Femur (tissue), 1 donor: ENCODE data around the gene CYFIP1.
"Not testable (repeated sequence)": the region's sequence is repeated elsewhere in the genome, so short reads cannot be mapped to it uniquely, and the experiment has no call there.

ENCODE experiments used
- DNase-seq: peaks from one replicate; pipeline ENCODE4 v3.0.0-alpha.2; 2017

The CYFIP1 gene

GRCh38 chr15:22980189-22981050 lies at the start of gene CYFIP1:
Gene CYFIP1 (minus strand): TSS chr15:22980368. CDS start chr15:22947285, 33,083 bp downstream.
- peak; percentile 92 for DNase-seq

GRCh38 chr15:23026218-23026617 lies 46.0 kb upstream of the CYFIP1 start:
- DNase-seq = no peak

- DNase-seq = no peak
Observed at GRCh38 chr15:23022156-23022555, 42.0 kb upstream of the CYFIP1 start.

GRCh38 chr15:23014394-23015000 lies 34.3 kb upstream of the CYFIP1 start:
- no peak for DNase-seq

- DNase-seq = no peak
Observed at GRCh38 chr15:23013681-23014080, 33.5 kb upstream of the CYFIP1 start.

GRCh38 chr15:23012616-23013015 lies 32.4 kb upstream of the CYFIP1 start:
- DNase-seq = not testable (repeated sequence)

GRCh38 chr15:23003736-23004135 lies 23.6 kb upstream of the CYFIP1 start:
- DNase-seq = no peak

GRCh38 chr15:23002920-23003319 lies 22.8 kb upstream of the CYFIP1 start:
- DNase-seq = no peak

GRCh38 chr15:22995795-22996194 lies 15.6 kb upstream of the CYFIP1 start:
- no peak for DNase-seq

GRCh38 chr15:22992024-22992326 lies 11.8 kb upstream of the CYFIP1 start:
- DNase-seq = no peak

- DNase-seq = no peak
Observed at GRCh38 chr15:22989576-22990477, 9.7 kb upstream of the CYFIP1 start.

- DNase-seq = no peak
Observed at GRCh38 chr15:22988811-22989210, 8.6 kb upstream of the CYFIP1 start.

GRCh38 chr15:22981931-22982330 lies 1.8 kb upstream of the CYFIP1 start:
- not testable (repeated sequence) for DNase-seq

GRCh38 chr15:22981051-22981840 lies 1.1 kb upstream of the CYFIP1 start:
- DNase-seq = no peak

GRCh38 chr15:22979238-22980188 lies 655 bp downstream of the CYFIP1 start:
- DNase-seq = peak; percentile 69

GRCh38 chr15:22978691-22979237 lies 1.4 kb downstream of the CYFIP1 start:
- DNase-seq = no peak

GRCh38 chr15:22974745-22975144 lies 5.4 kb downstream of the CYFIP1 start:
- no peak for DNase-seq

- DNase-seq = no peak
Observed at GRCh38 chr15:22973987-22974386, 6.2 kb downstream of the CYFIP1 start.

- DNase-seq = no peak
Observed at GRCh38 chr15:22973286-22973685, 6.9 kb downstream of the CYFIP1 start.

- DNase-seq = no peak
Observed at GRCh38 chr15:22969489-22969888, 10.7 kb downstream of the CYFIP1 start.

GRCh38 chr15:22968366-22968765 lies 11.8 kb downstream of the CYFIP1 start:
- no peak for DNase-seq
